A673 (cell line): ENCODE data around the gene MYLIP.

Experiments
- EZH2 ChIP-seq: fragments of 200-600 bp; sonication (generic); IDR thresholded peaks from 2 replicates; pipeline ENCODE4 v1.6.1; 2017; ENCODE audit warnings: borderline replicate concordance, low read depth, mild to moderate bottlenecking, mixed read lengths, antibody characterized with exemption, low read length; ENCODE audit not compliant: poor library complexity, severe bottlenecking
- TF ChIP-seq, protein P1 (sequence below): fragments of 300-800, 200-600 bp; sonication (generic); conservative IDR thresholded peaks from 2 replicates; pipeline ENCODE4 v1.5.1; 2017; ENCODE audit warnings: low read depth, mild to moderate bottlenecking, antibody characterized with exemption, low read length, moderate library complexity, mixed read lengths

DNA sequence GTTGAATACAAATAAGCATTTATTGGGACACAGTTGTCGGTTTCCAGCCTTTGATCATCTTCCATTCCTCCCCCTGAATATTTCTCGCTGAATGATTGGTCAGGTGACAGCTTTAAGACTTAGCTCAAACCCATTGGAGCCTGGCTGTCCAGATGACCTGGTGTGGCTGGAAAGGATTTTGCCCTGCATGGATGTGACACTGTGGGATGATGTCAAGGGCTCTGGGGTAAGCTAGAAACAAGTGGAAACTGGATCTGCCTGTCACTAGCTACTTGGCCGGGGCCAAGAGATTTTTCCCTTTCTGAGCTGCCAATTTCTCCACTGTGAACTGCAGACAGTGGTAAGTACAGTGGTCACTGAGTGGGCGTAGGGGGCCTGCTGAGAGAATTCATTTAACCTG is 41.9 kb upstream of the MYLIP start:
- TF ChIP-seq, protein P1, sequence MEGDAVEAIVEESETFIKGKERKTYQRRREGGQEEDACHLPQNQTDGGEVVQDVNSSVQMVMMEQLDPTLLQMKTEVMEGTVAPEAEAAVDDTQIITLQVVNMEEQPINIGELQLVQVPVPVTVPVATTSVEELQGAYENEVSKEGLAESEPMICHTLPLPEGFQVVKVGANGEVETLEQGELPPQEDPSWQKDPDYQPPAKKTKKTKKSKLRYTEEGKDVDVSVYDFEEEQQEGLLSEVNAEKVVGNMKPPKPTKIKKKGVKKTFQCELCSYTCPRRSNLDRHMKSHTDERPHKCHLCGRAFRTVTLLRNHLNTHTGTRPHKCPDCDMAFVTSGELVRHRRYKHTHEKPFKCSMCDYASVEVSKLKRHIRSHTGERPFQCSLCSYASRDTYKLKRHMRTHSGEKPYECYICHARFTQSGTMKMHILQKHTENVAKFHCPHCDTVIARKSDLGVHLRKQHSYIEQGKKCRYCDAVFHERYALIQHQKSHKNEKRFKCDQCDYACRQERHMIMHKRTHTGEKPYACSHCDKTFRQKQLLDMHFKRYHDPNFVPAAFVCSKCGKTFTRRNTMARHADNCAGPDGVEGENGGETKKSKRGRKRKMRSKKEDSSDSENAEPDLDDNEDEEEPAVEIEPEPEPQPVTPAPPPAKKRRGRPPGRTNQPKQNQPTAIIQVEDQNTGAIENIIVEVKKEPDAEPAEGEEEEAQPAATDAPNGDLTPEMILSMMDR: no peak
- no peak for TF ChIP-seq EZH2
